Neural progenitor cell (in vitro differentiated cells): ENCODE data around the gene BCAS3. TPM values are rescaled to one million over a fixed set of nuclear protein-coding genes. Genes with fewer than 3 reads are reported as not detected.

Source experiments
- DNase-seq: peaks from one replicate; pipeline ENCODE4 v3.0.0-alpha.2; 2016; ENCODE audit warnings: low spot score
- H2AFZ ChIP-seq: fragments of 200-600 bp; sonication (generic); replicated peaks from 2 replicates; pipeline ENCODE4 v1.6.1; 2016; ENCODE audit warnings: antibody characterized with exemption
- H3F3A ChIP-seq: fragments of 200-600 bp; sonication (generic); 2 replicates; pipeline ENCODE4 v1.6.1; 2016; ENCODE audit warnings: antibody characterized with exemption, low read depth
- H3K27ac ChIP-seq: fragments of 200-600 bp; sonication (generic); 2 replicates; pipeline ENCODE4 v1.5.1; 2016; ENCODE audit warnings: mild to moderate bottlenecking
- H3K27me3 ChIP-seq: fragments of 200-600 bp; sonication (generic); 2 replicates; pipeline ENCODE4 v1.6.1; 2016; ENCODE audit warnings: mild to moderate bottlenecking, moderate library complexity
- H3K36me3 ChIP-seq: fragments of 200-600 bp; sonication (generic); 2 replicates; pipeline ENCODE4 v1.5.1; 2016
- H3K4me1 ChIP-seq: fragments of 200-600 bp; sonication (generic); 2 replicates; pipeline ENCODE4 v1.6.1; 2016; ENCODE audit warnings: mixed run types
- H3K4me2 ChIP-seq: fragments of 200-600 bp; sonication (generic); 2 replicates; pipeline ENCODE4 v1.6.1; 2016
- H3K4me3 ChIP-seq: fragments of 200-600 bp; sonication (generic); 2 replicates; pipeline ENCODE4 v1.5.1; 2016
- H3K79me2 ChIP-seq: fragments of 200-600 bp; sonication (generic); 2 replicates; pipeline ENCODE4 v1.6.1; 2016; ENCODE audit warnings: low read depth
- H3K9ac ChIP-seq: fragments of 200-600 bp; sonication (generic); 2 replicates; pipeline ENCODE4 v1.6.1; 2016
- H3K9me3 ChIP-seq: fragments of 200-600 bp; sonication (generic); 2 replicates; pipeline ENCODE4 v1.5.1; 2016; ENCODE audit warnings: low read depth
- H4K20me1 ChIP-seq: fragments of 200-600 bp; sonication (generic); 2 replicates; pipeline ENCODE4 v1.6.1; 2016; ENCODE audit warnings: low read depth
- H3K27ac Mint-ChIP-seq: 3 replicates; pipeline ENCODE4 v1.8.0; 2021; ENCODE audit warnings: mixed read lengths
- H3K27me3 Mint-ChIP-seq: 2 replicates; pipeline ENCODE4 v1.8.0; 2022; ENCODE audit warnings: low read depth, mild to moderate bottlenecking, inconsistent platforms, moderate library complexity, mixed read lengths; ENCODE audit not compliant: insufficient read depth
- H3K36me3 Mint-ChIP-seq: 3 replicates; pipeline ENCODE4 v1.8.0; 2021; ENCODE audit warnings: mixed read lengths
- H3K4me1 Mint-ChIP-seq: 3 replicates; pipeline ENCODE4 v1.8.0; 2021; ENCODE audit warnings: mixed read lengths
- H3K4me3 Mint-ChIP-seq: 3 replicates; pipeline ENCODE4 v1.8.0; 2021; ENCODE audit warnings: mild to moderate bottlenecking, moderate library complexity, mixed read lengths
- H3K9me3 Mint-ChIP-seq: 3 replicates; pipeline ENCODE4 v1.8.0; 2020; ENCODE audit warnings: mixed read lengths
- EZH2 ChIP-seq: fragments of 200-600 bp; sonication (generic); IDR thresholded peaks from 2 replicates; pipeline ENCODE4 v1.6.1; 2017; ENCODE audit warnings: antibody characterized with exemption, mild to moderate bottlenecking, moderate library complexity
- EZH2phosphoT487 ChIP-seq: fragments of 200-600 bp; sonication (generic); IDR thresholded peaks from 2 replicates; pipeline ENCODE4 v1.6.1; 2017; ENCODE audit warnings: antibody characterized with exemption
- total RNA-seq: library from RNA; depleted of rRNA; stranded (reverse); fragments of >200 nt; gene quantifications from 2 replicates; pipeline ENCODE4 v1.2.3, GENCODE V29; 2015; ENCODE audit warnings: low replicate concordance
- TF ChIP-seq, protein P1 (sequence below): fragments of 200-600 bp; sonication (generic); IDR thresholded peaks from 2 replicates; pipeline ENCODE4 v1.5.1; 2017; ENCODE audit warnings: antibody characterized with exemption, mild to moderate bottlenecking

BCAS3 gene
- total RNA-seq, 1 donor from 2014 or later = 60.9 TPM

DNA sequence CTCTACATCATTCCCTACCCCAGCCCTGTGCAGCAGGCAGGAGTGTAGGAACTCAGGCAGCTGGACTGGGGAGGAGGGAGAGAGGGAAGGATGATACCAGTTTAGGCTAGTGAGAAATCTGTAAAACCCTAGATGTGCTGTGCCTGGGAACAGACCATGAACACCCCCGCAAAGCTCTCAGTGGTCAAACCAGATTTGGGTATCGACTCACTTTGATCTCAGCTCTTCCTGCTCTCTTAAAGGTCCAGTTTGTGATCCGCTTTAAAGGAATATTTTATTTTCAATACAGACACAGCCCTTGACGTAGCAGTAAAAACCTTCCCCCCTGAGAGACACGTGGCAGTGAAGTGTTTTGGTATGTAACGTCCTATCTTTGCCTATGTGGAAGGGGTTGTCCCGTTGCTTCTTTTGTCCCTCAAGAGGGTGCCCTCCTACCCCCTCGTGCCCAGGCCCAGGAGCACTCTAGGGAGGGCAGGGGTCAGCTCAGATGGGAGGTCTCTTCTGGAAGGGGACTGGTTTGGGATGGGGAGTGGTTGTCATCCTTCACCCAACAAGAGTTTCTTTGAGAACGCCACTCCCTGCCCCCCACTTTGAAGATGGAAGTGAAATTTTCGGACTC, 702.7 kb downstream of the BCAS3 start:
- Histone ChIP-seq H3K27me3 (no peaks in the 10 kb centered on the region), H3K4me2 (no peak overlapping the region), H3K4me3 (no peak overlapping the region), H2AFZ (no peak overlapping the region), H3F3A (no peaks in the 10 kb centered on the region), H3K79me2 (no peaks in the 10 kb centered on the region), H3K36me3 (no peaks in the 10 kb centered on the region), H3K9me3 (no peaks in the 10 kb centered on the region), H4K20me1 (no peaks in the 10 kb centered on the region), H3K9ac (no peak overlapping the region), H3K27ac (no peak overlapping the region), H3K4me1 (peaks cover 5% of the 10 kb centered on the region)
- peaks cover 2% of the 10 kb centered on the region for H3K36me3 Mint-ChIP-seq
- H3K4me3 Mint-ChIP-seq = no peak overlapping the region
- DNase-seq = no peak
- TF ChIP-seq EZH2phosphoT487 = no peak
- TF ChIP-seq, protein P1, sequence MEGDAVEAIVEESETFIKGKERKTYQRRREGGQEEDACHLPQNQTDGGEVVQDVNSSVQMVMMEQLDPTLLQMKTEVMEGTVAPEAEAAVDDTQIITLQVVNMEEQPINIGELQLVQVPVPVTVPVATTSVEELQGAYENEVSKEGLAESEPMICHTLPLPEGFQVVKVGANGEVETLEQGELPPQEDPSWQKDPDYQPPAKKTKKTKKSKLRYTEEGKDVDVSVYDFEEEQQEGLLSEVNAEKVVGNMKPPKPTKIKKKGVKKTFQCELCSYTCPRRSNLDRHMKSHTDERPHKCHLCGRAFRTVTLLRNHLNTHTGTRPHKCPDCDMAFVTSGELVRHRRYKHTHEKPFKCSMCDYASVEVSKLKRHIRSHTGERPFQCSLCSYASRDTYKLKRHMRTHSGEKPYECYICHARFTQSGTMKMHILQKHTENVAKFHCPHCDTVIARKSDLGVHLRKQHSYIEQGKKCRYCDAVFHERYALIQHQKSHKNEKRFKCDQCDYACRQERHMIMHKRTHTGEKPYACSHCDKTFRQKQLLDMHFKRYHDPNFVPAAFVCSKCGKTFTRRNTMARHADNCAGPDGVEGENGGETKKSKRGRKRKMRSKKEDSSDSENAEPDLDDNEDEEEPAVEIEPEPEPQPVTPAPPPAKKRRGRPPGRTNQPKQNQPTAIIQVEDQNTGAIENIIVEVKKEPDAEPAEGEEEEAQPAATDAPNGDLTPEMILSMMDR = no peak
- TF ChIP-seq EZH2 = no peak
- H3K27me3 Mint-ChIP-seq = peaks cover 20% of the 10 kb centered on the region
- H3K27ac Mint-ChIP-seq = no peak overlapping the region
- H3K9me3 Mint-ChIP-seq = no peaks in the 10 kb centered on the region
- H3K4me1 Mint-ChIP-seq = peaks cover 27% of the 10 kb centered on the region

DNA sequence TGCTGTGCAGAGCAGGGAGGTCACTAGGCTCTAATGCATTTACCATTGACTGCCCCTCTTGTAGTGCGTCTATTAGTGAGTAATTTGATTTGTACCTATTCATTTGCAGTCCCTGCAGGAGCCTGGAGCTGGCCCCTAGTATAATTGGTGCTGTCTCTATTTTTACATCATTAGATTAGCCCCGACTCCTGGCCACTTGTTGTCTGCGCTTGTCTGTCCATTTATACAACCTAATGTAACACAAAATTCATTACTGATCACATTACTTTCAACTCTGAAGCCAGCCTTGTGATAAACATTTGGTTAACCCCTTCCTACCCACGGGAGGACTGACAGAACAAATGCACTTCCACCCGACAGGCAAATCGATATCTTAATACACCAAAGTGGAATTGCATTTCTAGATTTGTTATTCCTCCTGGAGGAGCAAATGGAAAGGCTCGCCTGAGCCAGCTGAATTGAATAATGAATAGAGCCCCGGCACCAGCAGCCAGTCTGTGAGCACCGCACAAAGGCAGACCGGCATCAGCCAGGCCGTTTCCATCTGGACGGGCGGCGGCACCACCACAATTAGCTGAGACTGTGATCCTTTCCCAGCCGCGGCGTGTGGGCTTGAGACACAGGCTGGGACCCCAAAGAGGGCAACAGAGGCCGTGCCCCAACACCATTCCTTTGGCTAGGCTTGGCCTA, 703.3 kb downstream of the BCAS3 start:
- H3K79me2 ChIP-seq = no peaks in the 10 kb centered on the region
- Mint-ChIP-seq H3K4me3 (no peak overlapping the region), H3K27ac (no peak overlapping the region), H3K36me3 (peaks cover 2% of the 10 kb centered on the region), H3K4me1 (peaks cover 29% of the 10 kb centered on the region), H3K27me3 (peaks cover 20% of the 10 kb centered on the region), H3K9me3 (no peaks in the 10 kb centered on the region)
- H3K4me2 ChIP-seq = no peak overlapping the region
- H2AFZ ChIP-seq = no peak overlapping the region
- TF ChIP-seq, protein P1 = no peak
- TF ChIP-seq EZH2phosphoT487 = no peak
- no peak for TF ChIP-seq EZH2
- H3K36me3 ChIP-seq = no peaks in the 10 kb centered on the region
- DNase-seq = no peak
- no peaks in the 10 kb centered on the region for H3F3A ChIP-seq
- no peak overlapping the region for H3K9ac ChIP-seq
- H3K4me3 ChIP-seq = no peak overlapping the region
- no peaks in the 10 kb centered on the region for H3K9me3 ChIP-seq
- no peaks in the 10 kb centered on the region for H4K20me1 ChIP-seq
- no peak overlapping the region for H3K27ac ChIP-seq
- H3K4me1 ChIP-seq = peaks cover 10% of the 10 kb centered on the region
- H3K27me3 ChIP-seq = no peaks in the 10 kb centered on the region

DNA sequence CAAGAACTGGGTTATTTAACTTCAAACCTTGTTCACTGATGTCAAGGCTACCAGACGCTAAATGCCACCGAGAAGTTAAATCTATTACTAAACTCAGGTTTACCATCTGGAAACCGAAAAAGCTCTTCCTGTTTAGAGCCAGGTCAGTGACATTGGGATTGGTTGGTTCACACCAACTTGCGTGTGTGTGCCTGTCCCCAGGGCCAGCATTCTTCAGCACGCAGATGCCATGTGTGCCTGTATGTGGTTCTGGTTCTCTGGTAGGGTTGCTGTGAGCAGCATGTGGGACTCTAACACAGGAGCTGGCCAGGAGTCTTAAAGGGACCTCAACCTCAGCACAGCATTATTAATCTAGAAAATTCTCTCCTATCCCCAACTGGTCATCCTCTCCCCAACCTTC, 703.9 kb downstream of the BCAS3 start:
- Histone ChIP-seq H3K79me2 (no peaks in the 10 kb centered on the region), H3K4me1 (peaks cover 14% of the 10 kb centered on the region), H3K36me3 (no peaks in the 10 kb centered on the region), H3K27me3 (no peaks in the 10 kb centered on the region), H3K9ac (no peak overlapping the region), H2AFZ (no peak overlapping the region), H3F3A (no peaks in the 10 kb centered on the region), H3K9me3 (no peaks in the 10 kb centered on the region), H4K20me1 (no peaks in the 10 kb centered on the region), H3K4me2 (no peak overlapping the region), H3K27ac (no peak overlapping the region), H3K4me3 (no peak overlapping the region)
- no peak for DNase-seq
- peaks cover 20% of the 10 kb centered on the region for H3K27me3 Mint-ChIP-seq
- no peaks in the 10 kb centered on the region for H3K9me3 Mint-ChIP-seq
- no peak overlapping the region for H3K27ac Mint-ChIP-seq
- peaks cover 29% of the 10 kb centered on the region for H3K4me1 Mint-ChIP-seq
- H3K4me3 Mint-ChIP-seq = no peak overlapping the region
- H3K36me3 Mint-ChIP-seq = peaks cover 2% of the 10 kb centered on the region
- TF ChIP-seq, protein P1 = no peak
- TF ChIP-seq EZH2phosphoT487 (no peak), EZH2 (no peak)
